Measurements from ENCODE around the gene ETFDH. TPM values are rescaled to one million over a fixed set of nuclear protein-coding genes. Genes with fewer than 3 reads are reported as not detected.
A peak's percentile ranks its signal among the peaks of the same experiment; 100 is the strongest.
"Not testable (repeated sequence)": the region's sequence is repeated elsewhere in the genome, so short reads cannot be mapped to it uniquely, and the experiment has no call there.

Gene ETFDH
- total RNA-seq = 10 to 100 TPM; 13.7 to 20.1 (median 15.4) TPM

DNA sequence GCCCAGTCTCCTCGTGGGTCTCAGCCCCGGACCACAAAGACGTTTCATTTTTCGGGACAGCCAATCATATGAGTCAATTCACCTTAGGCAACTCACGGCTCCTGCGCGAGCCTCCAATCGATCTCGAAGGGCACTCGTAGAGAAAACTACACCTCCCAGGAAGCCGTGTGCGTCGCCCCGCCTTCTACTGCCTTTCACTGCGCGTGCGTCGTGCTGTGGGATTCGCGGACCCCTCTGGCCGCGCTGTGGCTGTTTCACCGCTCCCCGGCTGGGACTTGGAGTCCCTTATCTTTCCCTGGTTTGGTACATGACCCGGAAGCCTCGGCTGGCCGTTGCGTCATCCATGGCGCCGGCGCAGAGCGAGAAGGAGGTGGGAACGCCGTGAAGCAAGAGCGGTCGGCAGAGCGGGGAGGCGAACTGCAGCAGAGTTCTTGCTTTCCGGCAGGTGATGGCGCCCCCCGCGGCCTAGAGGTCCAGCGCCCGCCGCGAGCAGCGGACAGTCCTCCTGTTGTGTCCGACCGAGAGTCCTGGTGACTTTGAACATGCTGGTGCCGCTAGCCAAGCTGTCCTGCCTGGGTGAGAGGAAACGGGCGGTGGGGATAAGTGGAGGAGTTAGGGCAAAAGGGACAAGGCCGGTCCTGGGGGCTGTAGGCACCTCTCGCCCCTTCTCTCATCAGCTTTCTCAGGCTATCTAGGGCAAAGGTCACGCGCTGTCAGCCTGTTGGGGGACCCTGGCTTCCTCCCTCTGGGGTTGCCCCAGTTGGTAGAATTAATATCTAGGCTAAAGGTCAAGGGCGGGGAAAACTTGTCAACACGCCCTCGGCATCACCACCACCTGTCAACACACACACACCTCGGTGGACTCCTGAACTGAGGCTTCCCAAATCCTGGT, at the start of gene ETFDH:
Gene ETFDH (plus strand): TSS at position 382 of the 892 bp plus-strand sequence. CDS start 161 bp downstream, at position 543.
- H3K9me3 Mint-ChIP-seq = no peaks in the 10 kb centered on the region
- ATAC-seq (peak; percentile 90 to 91), DNase-seq (peak; percentile 96)
- H3K27me3 Mint-ChIP-seq (ENCODE audit: low read depth) = no peaks in the 10 kb centered on the region
- peaks cover 1% of the 10 kb centered on the region for H3K36me3 Mint-ChIP-seq (ENCODE audit: insufficient read depth)
- H3K4me3 Mint-ChIP-seq = peak within 1 kb of the TSS; percentile 97
- peaks cover 24% of the 10 kb centered on the region for H3K4me1 Mint-ChIP-seq (ENCODE audit: low read depth)

DNA sequence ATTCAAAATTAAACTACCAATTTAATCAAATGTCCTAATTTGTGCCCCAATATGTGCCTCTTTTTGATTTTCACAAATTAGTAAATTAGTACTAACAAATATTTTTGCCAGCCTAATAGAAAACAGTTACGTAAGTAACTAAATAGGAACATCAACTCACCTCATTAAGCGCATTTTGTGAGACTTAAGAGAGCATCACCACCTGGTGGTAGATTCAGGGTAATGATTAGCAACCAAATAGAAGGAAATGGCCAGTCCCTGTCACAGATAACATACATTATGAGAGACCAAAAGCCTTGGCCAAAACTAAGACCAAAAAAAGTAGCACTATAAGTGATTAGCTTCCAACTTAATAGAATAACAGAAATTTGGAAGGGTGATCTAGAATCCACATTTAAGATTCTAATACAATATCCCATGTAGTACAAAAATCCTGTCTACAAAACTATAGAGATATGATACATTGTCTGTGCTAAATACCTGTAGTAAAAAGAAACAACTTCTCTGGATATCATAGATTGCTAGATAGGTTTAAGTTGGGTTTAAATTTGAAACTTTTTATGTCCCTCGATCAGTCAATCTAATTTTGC, 47.1 kb upstream of the ETFDH start:
- Mint-ChIP-seq H3K4me1 (ENCODE audit: low read depth) (no peaks in the 10 kb centered on the region), H3K9me3 (no peaks in the 10 kb centered on the region), H3K4me3 (no peak overlapping the region), H3K27me3 (ENCODE audit: low read depth) (peaks cover 7% of the 10 kb centered on the region), H3K36me3 (ENCODE audit: insufficient read depth) (no peaks in the 10 kb centered on the region)
- ATAC-seq (no peak), DNase-seq (no peak)

DNA sequence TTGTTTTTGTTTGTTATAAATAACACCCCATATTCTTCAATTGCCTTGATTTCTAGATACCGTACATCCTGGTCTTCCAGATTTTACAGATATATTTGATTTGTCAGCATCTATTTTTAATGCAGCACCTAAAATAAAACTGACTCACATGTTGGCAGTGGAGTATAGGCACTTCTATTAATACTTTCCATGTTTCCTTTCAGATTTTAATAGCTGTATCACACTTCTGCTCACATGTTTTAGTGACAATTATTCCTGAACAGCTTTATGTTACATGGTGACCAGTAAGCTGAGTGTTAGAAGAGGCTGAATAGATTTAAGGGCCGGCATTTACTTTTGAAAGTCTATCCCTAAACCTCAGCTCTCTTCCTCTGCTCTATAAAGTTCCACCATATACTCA, 46.6 kb upstream of the ETFDH start:
- no peaks in the 10 kb centered on the region for H3K9me3 Mint-ChIP-seq
- ATAC-seq (no peak), DNase-seq (no peak)
- no peak overlapping the region for H3K4me3 Mint-ChIP-seq
- no peaks in the 10 kb centered on the region for H3K4me1 Mint-ChIP-seq (ENCODE audit: low read depth)
- H3K36me3 Mint-ChIP-seq (ENCODE audit: insufficient read depth) = no peaks in the 10 kb centered on the region
- H3K27me3 Mint-ChIP-seq (ENCODE audit: low read depth) = peaks cover 10% of the 10 kb centered on the region

DNA sequence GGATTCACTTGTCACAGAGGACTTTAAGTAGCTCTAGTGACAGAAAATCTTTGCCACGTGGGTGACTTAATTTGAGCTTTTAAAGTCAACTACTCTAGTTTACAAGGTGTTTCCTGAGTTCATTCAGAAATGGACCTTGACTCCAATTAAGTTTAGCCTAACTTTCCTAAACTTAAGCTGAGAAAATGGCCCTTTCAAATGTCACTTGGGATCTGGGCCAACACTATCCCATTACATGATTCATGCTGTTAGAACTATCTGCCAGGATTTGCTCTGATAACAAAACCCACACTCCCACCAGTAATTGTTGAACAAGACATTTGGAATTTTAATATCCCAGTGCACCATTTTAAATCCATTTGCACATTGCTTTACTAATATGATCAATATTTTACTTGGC, 41.2 kb upstream of the ETFDH start:
- DNase-seq (no peak), ATAC-seq (no peak)
- Mint-ChIP-seq H3K27me3 (ENCODE audit: low read depth) (peaks cover 3% of the 10 kb centered on the region), H3K9me3 (no peaks in the 10 kb centered on the region), H3K36me3 (ENCODE audit: insufficient read depth) (no peaks in the 10 kb centered on the region), H3K4me1 (ENCODE audit: low read depth) (no peaks in the 10 kb centered on the region), H3K4me3 (no peak overlapping the region)

DNA sequence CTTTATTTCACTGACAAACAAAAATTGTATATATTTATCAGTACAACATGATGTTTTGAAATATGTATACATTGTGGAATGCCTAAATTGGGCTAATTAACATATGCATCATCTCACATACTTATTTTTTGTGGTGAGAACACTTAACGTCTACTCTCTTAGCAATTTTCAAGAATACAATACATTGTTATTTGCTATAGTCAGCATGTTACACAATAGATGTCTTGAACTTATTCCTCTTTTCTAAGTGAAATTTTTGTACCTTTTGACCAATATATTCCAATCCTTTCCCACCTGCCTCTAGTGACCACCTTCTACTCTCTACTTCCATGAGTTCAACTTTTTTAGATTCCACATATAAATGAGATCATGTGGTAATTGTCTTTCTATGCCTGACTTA, 35.5 kb upstream of the ETFDH start:
- Mint-ChIP-seq H3K36me3 (ENCODE audit: insufficient read depth) (no peaks in the 10 kb centered on the region), H3K27me3 (ENCODE audit: low read depth) (peaks cover 16% of the 10 kb centered on the region), H3K4me3 (no peak overlapping the region), H3K4me1 (ENCODE audit: low read depth) (no peaks in the 10 kb centered on the region), H3K9me3 (no peaks in the 10 kb centered on the region)
- DNase-seq = no peak
- ATAC-seq = no peak

DNA sequence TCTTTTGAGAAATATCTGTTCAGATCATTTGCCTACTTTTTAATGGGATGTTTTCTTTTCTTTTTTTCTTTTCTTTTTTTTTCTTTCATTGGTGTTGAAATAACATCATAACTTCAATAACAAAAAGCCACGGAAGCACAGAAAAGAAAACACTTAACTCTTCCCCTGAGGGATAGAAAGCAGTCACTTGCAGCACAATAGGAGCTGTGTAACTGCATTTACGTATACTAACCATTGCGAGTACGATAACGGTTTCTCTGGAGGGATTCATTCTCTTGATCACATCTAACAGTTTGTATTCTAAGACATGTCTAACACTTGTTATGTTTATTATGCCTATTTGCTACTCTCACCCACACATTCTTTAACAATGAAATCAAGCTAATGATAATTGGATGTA, 27.7 kb upstream of the ETFDH start:
- Mint-ChIP-seq H3K27me3 (ENCODE audit: low read depth) (peaks cover 11% of the 10 kb centered on the region), H3K36me3 (ENCODE audit: insufficient read depth) (no peaks in the 10 kb centered on the region), H3K4me3 (no peak overlapping the region), H3K9me3 (no peaks in the 10 kb centered on the region), H3K4me1 (ENCODE audit: low read depth) (no peaks in the 10 kb centered on the region)
- DNase-seq (no peak), ATAC-seq (no peak)

DNA sequence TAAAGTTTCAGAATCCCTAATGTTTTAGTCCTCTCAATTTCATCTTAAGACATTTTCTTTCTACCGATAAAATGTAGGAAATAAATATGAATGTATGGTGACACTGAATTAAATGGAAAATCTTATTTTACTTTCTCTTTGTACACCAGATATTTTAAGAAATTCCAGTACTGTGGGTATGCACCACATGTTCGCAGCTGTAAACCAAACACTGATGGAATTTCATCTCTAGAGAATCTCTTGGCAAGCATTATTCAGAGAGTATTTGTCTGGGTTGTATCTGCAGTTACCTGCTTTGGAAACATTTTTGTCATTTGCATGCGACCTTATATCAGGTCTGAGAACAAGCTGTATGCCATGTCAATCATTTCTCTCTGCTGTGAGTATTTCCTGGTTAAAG, 27.3 kb upstream of the ETFDH start:
- peaks cover 8% of the 10 kb centered on the region for H3K27me3 Mint-ChIP-seq (ENCODE audit: low read depth)
- H3K4me3 Mint-ChIP-seq = no peak overlapping the region
- DNase-seq (no peak), ATAC-seq (no peak)
- H3K36me3 Mint-ChIP-seq (ENCODE audit: insufficient read depth) = no peaks in the 10 kb centered on the region
- H3K9me3 Mint-ChIP-seq = no peaks in the 10 kb centered on the region
- no peaks in the 10 kb centered on the region for H3K4me1 Mint-ChIP-seq (ENCODE audit: low read depth)

DNA sequence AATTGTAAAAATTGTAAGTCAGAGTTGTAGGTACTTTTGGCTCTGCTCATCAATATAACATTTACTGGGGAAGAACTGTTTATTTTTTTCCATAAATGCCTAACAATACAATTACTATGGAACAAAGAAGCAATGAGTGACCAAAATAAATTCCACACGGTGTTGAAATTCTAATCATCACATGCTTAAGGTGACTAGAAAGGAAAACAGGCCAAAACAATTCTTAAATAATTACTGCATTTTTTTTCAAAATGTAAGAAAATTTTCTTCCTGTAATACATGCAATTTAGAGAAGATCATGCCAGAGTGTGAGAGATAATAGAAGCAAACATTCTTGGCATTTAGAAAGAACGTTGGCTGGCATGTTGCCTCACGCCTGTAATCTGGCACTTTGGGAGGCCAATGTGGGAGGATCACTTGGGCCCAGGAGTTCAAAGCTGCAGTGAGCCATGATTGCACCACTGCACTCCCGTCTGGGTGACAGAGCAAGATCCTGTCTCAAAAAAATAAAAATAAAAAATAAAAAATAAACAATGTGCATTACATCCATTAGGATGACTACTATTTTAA, 22.9 kb upstream of the ETFDH start:
- no peak for DNase-seq
- Mint-ChIP-seq H3K36me3 (ENCODE audit: insufficient read depth) (no peaks in the 10 kb centered on the region), H3K4me1 (ENCODE audit: low read depth) (peaks cover 4% of the 10 kb centered on the region), H3K27me3 (ENCODE audit: low read depth) (peaks cover 6% of the 10 kb centered on the region), H3K4me3 (no peak overlapping the region), H3K9me3 (no peaks in the 10 kb centered on the region)
- ATAC-seq = no peak

DNA sequence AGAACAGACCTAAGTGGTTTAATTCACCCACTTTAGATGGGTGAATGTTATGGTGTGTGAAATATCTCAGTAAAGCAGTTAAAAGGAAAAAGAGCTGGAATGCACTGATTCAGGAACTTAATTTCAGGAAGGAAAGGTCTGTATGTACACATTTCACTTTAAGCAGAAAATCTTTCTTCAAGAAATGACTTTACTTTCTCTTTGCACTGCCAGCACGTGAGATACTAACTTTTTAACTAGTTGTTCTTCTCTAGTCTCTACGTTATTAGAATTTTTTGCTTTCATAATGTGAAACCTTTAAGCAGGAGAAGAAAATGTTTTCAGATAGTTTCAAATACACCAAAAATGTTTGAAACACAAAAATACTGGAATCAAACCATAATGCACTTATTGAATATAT, 19.2 kb upstream of the ETFDH start:
- DNase-seq (no peak), ATAC-seq (no peak)
- H3K36me3 Mint-ChIP-seq (ENCODE audit: insufficient read depth) = no peaks in the 10 kb centered on the region
- H3K4me3 Mint-ChIP-seq = peak overlapping the region; percentile 31
- no peaks in the 10 kb centered on the region for H3K9me3 Mint-ChIP-seq
- H3K27me3 Mint-ChIP-seq (ENCODE audit: low read depth) = peaks cover 1% of the 10 kb centered on the region
- H3K4me1 Mint-ChIP-seq (ENCODE audit: low read depth) = peaks cover 4% of the 10 kb centered on the region

DNA sequence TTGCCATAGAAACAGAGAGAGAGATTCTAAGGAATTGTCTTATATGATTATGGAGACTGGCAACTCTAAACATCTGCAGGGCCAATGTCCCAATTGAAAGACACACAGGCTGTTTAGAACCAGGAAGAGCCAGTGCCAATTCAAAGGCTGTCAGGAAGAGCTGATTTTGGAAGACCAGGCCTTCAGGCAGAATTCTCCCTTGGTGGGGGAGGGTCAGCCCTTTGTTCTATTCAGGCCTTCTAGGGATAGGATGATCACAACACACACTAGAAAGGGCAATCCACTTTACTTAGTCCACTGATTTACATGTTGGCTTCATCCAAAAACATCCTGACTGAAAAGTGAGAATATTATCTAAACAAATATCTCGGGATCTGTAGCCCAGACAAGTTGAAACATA, 15.7 kb upstream of the ETFDH start:
- no peaks in the 10 kb centered on the region for H3K9me3 Mint-ChIP-seq
- no peak for DNase-seq
- ATAC-seq = no peak
- H3K4me1 Mint-ChIP-seq (ENCODE audit: low read depth) = peaks cover 4% of the 10 kb centered on the region
- no peak overlapping the region for H3K4me3 Mint-ChIP-seq
- H3K27me3 Mint-ChIP-seq (ENCODE audit: low read depth) = peaks cover 14% of the 10 kb centered on the region
- H3K36me3 Mint-ChIP-seq (ENCODE audit: insufficient read depth) = no peaks in the 10 kb centered on the region

DNA sequence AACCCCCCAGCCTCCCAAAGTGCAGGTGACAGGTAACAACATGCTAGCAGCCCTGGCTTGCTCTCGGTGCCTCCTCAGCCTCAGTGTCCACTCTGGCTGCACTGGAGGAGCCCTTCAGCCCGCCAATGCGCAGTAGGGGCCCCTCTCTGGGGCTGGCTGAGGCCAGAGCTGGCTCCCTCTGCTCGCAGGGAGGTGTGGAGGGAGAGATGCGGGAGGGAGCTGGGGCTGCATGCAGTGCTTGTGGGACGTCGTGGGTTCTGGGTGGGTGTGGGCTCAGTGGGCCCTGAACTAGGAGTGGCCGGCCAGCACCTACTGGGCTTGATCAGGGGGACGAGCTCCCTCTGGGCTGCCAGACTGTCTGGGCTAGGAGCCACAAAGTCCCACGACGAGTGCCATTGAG, 14.8 kb upstream of the ETFDH start:
- ATAC-seq = no peak
- Mint-ChIP-seq H3K4me1 (ENCODE audit: low read depth) (peaks cover 4% of the 10 kb centered on the region), H3K9me3 (no peaks in the 10 kb centered on the region), H3K4me3 (no peak overlapping the region), H3K27me3 (ENCODE audit: low read depth) (peaks cover 14% of the 10 kb centered on the region), H3K36me3 (ENCODE audit: insufficient read depth) (no peaks in the 10 kb centered on the region)
- no peak for DNase-seq

DNA sequence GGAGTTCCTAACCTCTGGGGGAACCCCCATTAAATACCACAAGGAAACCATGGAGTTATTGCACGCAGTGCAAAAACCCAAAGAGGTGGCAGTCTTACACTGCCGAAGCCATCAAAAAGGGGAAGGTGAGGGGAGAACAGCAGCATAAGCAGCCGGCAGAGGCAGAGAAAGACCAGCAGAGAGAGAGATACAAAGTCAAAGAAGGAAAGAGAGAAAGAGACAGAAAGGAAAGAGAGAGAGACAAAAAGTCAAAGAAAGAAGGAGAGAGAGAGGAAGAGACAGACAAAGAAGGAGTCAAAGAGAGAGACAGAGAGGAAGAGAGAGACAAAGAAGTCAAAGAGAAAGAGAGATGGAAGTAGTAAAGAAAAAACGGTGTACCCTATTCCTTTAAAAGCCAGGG, 8.8 kb upstream of the ETFDH start:
- not testable (repeated sequence) for DNase-seq, H3K4me3 Mint-ChIP-seq

DNA sequence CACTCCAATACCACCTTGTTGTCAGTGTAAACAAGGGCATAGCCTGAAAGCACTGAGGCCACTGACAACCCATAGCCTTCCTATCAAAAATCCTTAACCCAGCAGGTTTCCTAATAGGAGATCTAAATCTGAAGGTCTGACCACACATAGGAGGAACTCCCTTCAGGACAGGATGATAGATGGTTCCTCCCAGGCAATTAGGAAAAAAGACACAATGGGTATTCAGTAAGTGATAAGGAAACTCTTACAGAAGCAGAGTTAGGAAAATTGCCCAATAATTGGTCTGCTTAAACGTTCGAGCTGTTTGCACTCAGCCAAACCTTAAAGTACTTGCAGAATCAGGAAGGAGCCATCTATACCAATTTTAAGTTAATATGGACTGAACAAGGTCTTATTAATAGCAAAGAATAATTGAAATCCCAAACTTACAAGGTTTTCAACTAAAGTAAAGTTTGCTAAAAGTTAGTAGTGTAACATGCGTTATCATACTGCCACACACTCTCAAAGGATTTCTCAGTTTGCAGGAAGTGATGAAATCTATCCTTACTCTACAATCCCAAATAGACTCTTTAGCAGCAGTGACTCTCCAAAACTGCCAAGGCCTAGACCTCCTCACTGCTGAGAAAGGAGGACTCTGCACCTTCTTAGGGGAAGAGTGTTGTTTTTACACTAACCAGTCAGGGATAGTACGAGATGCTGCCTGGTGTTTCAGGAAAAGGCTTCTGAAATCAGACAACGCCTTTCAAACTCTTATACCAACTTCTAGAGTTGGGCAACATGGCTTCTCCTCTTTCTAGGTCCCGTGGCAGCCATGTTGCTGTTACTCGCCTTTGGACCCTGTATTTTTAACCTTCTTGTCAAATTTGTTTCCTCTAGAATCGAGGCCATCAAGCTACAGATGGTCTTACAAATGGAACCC, 8.1 kb upstream of the ETFDH start:
- H3K36me3 Mint-ChIP-seq (ENCODE audit: insufficient read depth); H3K4me3 Mint-ChIP-seq; ATAC-seq; DNase-seq; H3K9me3 Mint-ChIP-seq; H3K4me1 Mint-ChIP-seq (ENCODE audit: low read depth); H3K27me3 Mint-ChIP-seq (ENCODE audit: low read depth): not testable (repeated sequence)

More for the DNA sequence above, 8.8 kb upstream of the ETFDH start:
- H3K36me3 Mint-ChIP-seq (ENCODE audit: insufficient read depth); ATAC-seq; H3K9me3 Mint-ChIP-seq; H3K4me1 Mint-ChIP-seq (ENCODE audit: low read depth): not testable (repeated sequence)
- peaks cover 13% of the 10 kb centered on the region for H3K27me3 Mint-ChIP-seq (ENCODE audit: low read depth)

DNA sequence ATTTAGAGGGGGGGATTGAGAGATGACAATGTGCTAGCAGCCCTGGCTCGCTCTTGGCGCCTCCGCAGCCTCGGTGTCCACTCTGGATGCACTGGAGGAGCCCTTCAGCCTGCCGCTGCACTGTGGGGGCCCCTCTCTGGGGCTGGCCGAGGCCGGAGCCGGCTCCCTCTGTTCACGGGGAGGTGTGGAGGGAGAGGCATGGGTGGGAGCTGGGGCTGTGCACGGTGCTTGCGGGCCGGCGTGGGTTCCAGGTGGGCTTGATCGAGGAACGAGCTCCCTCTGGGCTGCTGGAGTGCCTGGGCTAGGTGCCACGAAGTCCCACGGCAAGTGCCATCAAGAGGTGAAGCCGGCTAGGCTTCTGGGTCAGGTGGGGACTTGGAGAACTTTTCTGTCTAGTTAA, 7.3 kb upstream of the ETFDH start:
- Mint-ChIP-seq H3K27me3 (ENCODE audit: low read depth) (peaks cover 4% of the 10 kb centered on the region), H3K36me3 (ENCODE audit: insufficient read depth) (peaks cover 1% of the 10 kb centered on the region), H3K9me3 (no peaks in the 10 kb centered on the region), H3K4me1 (ENCODE audit: low read depth) (peaks cover 1% of the 10 kb centered on the region), H3K4me3 (no peak overlapping the region)
- no peak for ATAC-seq
- no peak for DNase-seq

Data from activated T-cell treated with anti-CD3 and anti-CD28 coated beads, Interleukin-2, amount 50 U/mL, for 4 hours (primary cell).